H1 (cell line): Measurements from ENCODE around the gene TERB1. TPM values are rescaled to one million over a fixed set of nuclear protein-coding genes. Genes with fewer than 3 reads are reported as not detected.

Experiments used
- CTCF ChIA-PET: fragments of 300-600 bp; sonication (Branson Sonifier 250); formaldehyde crosslinking; loops from one replicate; lab custom pipeline; 2021; ENCODE audit not compliant: partially characterized antibody; lab: Charles Lee
- POLR2A ChIA-PET: fragments of 300-600 bp; sonication (Branson Sonifier 250); formaldehyde crosslinking; loops from one replicate; lab custom pipeline; 2021; ENCODE audit warnings: inconsistent platforms; ENCODE audit not compliant: partially characterized antibody; lab: Charles Lee
- DNase-seq, 2 experiments: peaks; one replicate each; pipeline versions ENCODE4 v3.0.0 to v3.0.0-alpha.2; 2010 to 2022; ENCODE audit warnings: low spot score in 2 of 2, low read depth in 1 of 2, mixed read lengths in 1 of 2
- FAIRE-seq: peaks from 2 replicates; lab custom pipeline; 2011; peaks lifted over from hg19 to GRCh38; lab: Jason Lieb, UNC
- H2AFZ ChIP-seq: 2 replicates; pipeline ENCODE4 v1.8.1; 2012; ENCODE audit warnings: low read length, inconsistent platforms
- H2AK5ac ChIP-seq: 2 replicates; pipeline ENCODE4 v1.6.1; 2013; ENCODE audit warnings: low read depth, low read length
- H2BK120ac ChIP-seq: replicated peaks from 2 replicates; pipeline ENCODE3; 2013; ENCODE audit warnings: low read depth, low read length, inconsistent platforms
- H2BK12ac ChIP-seq: 2 replicates; pipeline ENCODE4 v1.6.1; 2013; ENCODE audit warnings: low read depth, low read length
- H2BK15ac ChIP-seq: 2 replicates; pipeline ENCODE4 v1.6.1; 2013; ENCODE audit warnings: low read length
- H2BK20ac ChIP-seq: 2 replicates; pipeline ENCODE4 v1.6.1; 2013; ENCODE audit warnings: low read length
- H2BK5ac ChIP-seq: 2 replicates; pipeline ENCODE4 v1.6.1; 2013; ENCODE audit warnings: low read depth, low read length
- H3K14ac ChIP-seq: 2 replicates; pipeline ENCODE4 v1.6.1; 2013; ENCODE audit warnings: inconsistent platforms; ENCODE audit not compliant: insufficient read length
- H3K18ac ChIP-seq: 2 replicates; pipeline ENCODE4 v1.6.1; 2013; ENCODE audit warnings: low read length; ENCODE audit errors: extremely low read depth
- H3K23ac ChIP-seq: 2 replicates; pipeline ENCODE4 v1.6.1; 2013; ENCODE audit warnings: inconsistent platforms; ENCODE audit not compliant: insufficient read length
- H3K23me2 ChIP-seq: 2 replicates; pipeline ENCODE4 v1.6.1; 2013; ENCODE audit warnings: low read depth, low read length
- H3K27ac ChIP-seq: 2 replicates; pipeline ENCODE4 v1.6.1; 2011; ENCODE audit warnings: low read depth, low read length, inconsistent platforms
- H3K27me3 ChIP-seq, 4 experiments: replicated peaks in 1 of 4; 1 replicate in 1 of 4; 2 replicates in 3 of 4; pipeline versions ENCODE4 v1.6.1 to v1.8.1; 2011 to 2013; ENCODE audit warnings: low read length in 3 of 4, mild to moderate bottlenecking in 3 of 4, inconsistent platforms in 2 of 4, mixed read lengths in 2 of 4, moderate library complexity in 1 of 4; ENCODE audit not compliant: control insufficient read depth in 3 of 4, insufficient read depth in 3 of 4; ENCODE audit errors: extremely low read depth in 1 of 4
- H3K36me3 ChIP-seq, 4 experiments: 2 replicates each; pipeline versions ENCODE4 v1.6.1 to v1.8.1; 2011 to 2013; ENCODE audit warnings: mild to moderate bottlenecking in 4 of 4, low read length in 3 of 4, moderate library complexity in 2 of 4, control low read depth in 1 of 4, inconsistent platforms in 1 of 4; ENCODE audit not compliant: insufficient read depth in 4 of 4, control insufficient read depth in 2 of 4
- H3K4ac ChIP-seq: replicated peaks from 2 replicates; pipeline ENCODE3; 2013; ENCODE audit warnings: low read length, low read depth, mixed read lengths, inconsistent platforms; ENCODE audit not compliant: insufficient read length
- H3K4me1 ChIP-seq, 4 experiments: replicated peaks in 1 of 4; 1 replicate in 1 of 4; 2 replicates in 3 of 4; pipeline versions ENCODE4 v1.6.1 to v1.8.1; 2011 to 2013; ENCODE audit warnings: low read length in 3 of 4, inconsistent platforms in 2 of 4, mixed read lengths in 1 of 4; ENCODE audit not compliant: insufficient read depth in 4 of 4, control insufficient read depth in 3 of 4
- H3K4me2 ChIP-seq, 2 experiments: 2 replicates each; pipeline versions ENCODE4 v1.6.1 to v1.8.1; 2011 to 2013; ENCODE audit warnings: low read depth in 2 of 2, low read length in 2 of 2, control low read depth in 1 of 2, inconsistent platforms in 1 of 2, mild to moderate bottlenecking in 1 of 2; ENCODE audit not compliant: insufficient read depth in 1 of 2
- H3K4me3 ChIP-seq, 4 experiments: fragments of 200-600, 300-600 bp in 1 of 4; sonication (generic), shearing (Covaris generic), sonication (Bioruptor Twin) in 1 of 4; 2 replicates each; pipeline versions ENCODE4 v1.5.1 to v1.8.1; 2011 to 2016; ENCODE audit warnings: low read length in 4 of 4, low read depth in 3 of 4, control low read depth in 2 of 4, inconsistent platforms in 2 of 4, mild to moderate bottlenecking in 2 of 4, mixed read lengths in 1 of 4, moderate library complexity in 1 of 4; ENCODE audit not compliant: insufficient read depth in 2 of 4; ENCODE audit errors: extremely low read depth in 1 of 4
- H3K56ac ChIP-seq: replicated peaks from 2 replicates; pipeline ENCODE3; 2013; ENCODE audit warnings: low read depth, mild to moderate bottlenecking, mixed read lengths, low read length, inconsistent platforms; ENCODE audit not compliant: insufficient read length
- H3K79me1 ChIP-seq: 2 replicates; pipeline ENCODE4 v1.6.1; 2013; ENCODE audit warnings: low read depth, low read length, control low read depth
- H3K79me2 ChIP-seq, 2 experiments: 2 replicates each; pipeline versions ENCODE4 v1.6.1 to v1.8.1; 2012 to 2013; ENCODE audit warnings: low read length in 2 of 2, mild to moderate bottlenecking in 2 of 2, inconsistent platforms in 1 of 2; ENCODE audit not compliant: insufficient read depth in 2 of 2, control insufficient read depth in 1 of 2
- H3K9ac ChIP-seq, 4 experiments: replicated peaks in 1 of 4; 1 replicate in 1 of 4; 2 replicates in 3 of 4; pipeline versions ENCODE4 v1.6.1 to v1.8.1; 2011 to 2013; ENCODE audit warnings: low read depth in 3 of 4, low read length in 3 of 4, control low read depth in 2 of 4, mild to moderate bottlenecking in 2 of 4, moderate library complexity in 2 of 4, inconsistent platforms in 1 of 4; ENCODE audit errors: extremely low read depth in 1 of 4
- H3K9me3 ChIP-seq, 2 experiments: 2 replicates each; pipeline versions ENCODE4 v1.6.1 to v1.8.1; 2012 to 2013; ENCODE audit warnings: mild to moderate bottlenecking in 2 of 2, moderate library complexity in 2 of 2, control low read depth in 1 of 2, inconsistent platforms in 1 of 2, low read depth in 1 of 2, low read length in 1 of 2, mixed read lengths in 1 of 2; ENCODE audit not compliant: insufficient read depth in 2 of 2
- H4K20me1 ChIP-seq, 2 experiments: replicated peaks in 1 of 2; 2 replicates each; pipeline versions ENCODE3 to v1.8.1; 2011 to 2013; ENCODE audit warnings: inconsistent platforms in 2 of 2, low read length in 2 of 2, mild to moderate bottlenecking in 1 of 2; ENCODE audit not compliant: insufficient read depth in 2 of 2, control insufficient read depth in 1 of 2
- H4K5ac ChIP-seq: 2 replicates; pipeline ENCODE4 v1.6.1; 2013; ENCODE audit warnings: low read length, low read depth, mixed read lengths, inconsistent platforms; ENCODE audit not compliant: insufficient read length
- H4K8ac ChIP-seq: 2 replicates; pipeline ENCODE4 v1.8.0; 2013; ENCODE audit warnings: mild to moderate bottlenecking, moderate library complexity, low read length, inconsistent platforms; ENCODE audit not compliant: insufficient read depth; ENCODE audit errors: extremely low read depth
- H4K91ac ChIP-seq: replicated peaks from 2 replicates; pipeline ENCODE3; 2013; ENCODE audit warnings: low read length, mixed read lengths, inconsistent platforms; ENCODE audit not compliant: insufficient read length
- WGBS, 2 experiments: shearing (Covaris generic) in 1 of 2; methylation state at CpG; one replicate each; pipeline versions ENCODE4 v1.1.6 to v1.1.7; 2013 to 2015; ENCODE audit warnings: low lambda C conversion rate in 2 of 2, mixed read lengths in 2 of 2, inconsistent platforms in 1 of 2, low coverage in 1 of 2, missing lambda C conversion rate in 1 of 2; ENCODE audit not compliant: insufficient replicate concordance in 2 of 2, insufficient coverage in 1 of 2, insufficient read length in 1 of 2; ENCODE audit errors: extremely low coverage in 1 of 2, missing lambda C conversion rate in 1 of 2; 5-methylcytosine and 5-hydroxymethylcytosine counted together
- polyA plus RNA-seq, 7 experiments: library from polyadenylated mRNA; depleted of rRNA in 3 of 7; stranded (reverse) in 5 of 7; unstranded in 2 of 7; fragments of >200 nt in 5 of 7; fragments of 200-250 nt in 2 of 7; gene quantifications; 1 replicate in 5 of 7; 2 replicates in 1 of 7; 4 replicates in 1 of 7; pipeline versions ENCODE4 v1.2.1 to v1.2.3, GENCODE V29; 2011 to 2013; ENCODE audit warnings: missing spikeins in 2 of 7, mixed read lengths in 2 of 7
- total RNA-seq: library from RNA; stranded (reverse); fragmentation: NEBNext Ultra II Directional; extraction: Animal tissue kit (Norgen Biotek cat#: 25700); gene quantifications from 2 replicates; pipeline ENCODE4 v1.2.1, GENCODE V29; 2021
- TF ChIP-seq, protein P1 (sequence below): IDR thresholded peaks from 2 replicates; pipeline ENCODE4 v1.6.1; 2011; ENCODE audit warnings: low read depth, mild to moderate bottlenecking, low read length; ENCODE audit not compliant: insufficient read depth

The TERB1 gene
- total and polyA plus RNA-seq, 2 of the 8 experiments (the other 6 are each of a cell fraction or from before 2014, with no cell fraction given) = not detected

DNA sequence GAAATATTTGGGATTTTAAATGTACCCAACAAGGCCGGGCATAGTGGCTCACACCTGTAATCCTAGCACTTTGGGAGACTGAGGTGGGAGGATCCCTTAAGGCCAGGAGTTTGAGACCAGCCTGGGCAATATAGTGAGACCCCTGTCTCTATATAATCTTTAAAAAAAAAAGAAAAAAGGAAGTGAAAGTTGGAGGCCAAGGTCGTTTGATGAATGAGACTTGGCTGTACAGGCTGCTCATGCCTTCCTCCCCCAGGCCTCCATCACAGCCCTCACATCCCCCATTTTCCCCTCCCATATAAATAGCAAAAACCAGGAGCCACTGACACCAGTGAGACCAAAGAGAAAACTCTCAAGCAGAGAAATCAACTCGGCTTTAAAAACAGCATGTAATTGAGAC, 39.5 kb upstream of the TERB1 start:
- Histone ChIP-seq H2BK5ac (no peak overlapping the region), H3K56ac (no peak overlapping the region), H2AK5ac (no peak overlapping the region), H3K4ac (no peak overlapping the region), H3K4me2 (no peak overlapping the region), H3K4me3 (no peak overlapping the region), H4K20me1 (no peaks in the 10 kb centered on the region), H3K36me3 (no peaks in the 10 kb centered on the region), H2BK20ac (no peak overlapping the region), H3K4me1 (peaks cover 0 to 2% (median 0%) of the 10 kb centered on the region in 4 experiments; a peak in 3 of 7 replicates), H3K79me1 (no peaks in the 10 kb centered on the region), H3K14ac (no peak overlapping the region), H4K8ac (no peak overlapping the region), H3K23me2 (peaks cover 12% of the 10 kb centered on the region), H3K9ac (no peak overlapping the region), H3K23ac (no peak overlapping the region), H2BK15ac (no peak overlapping the region), H3K27ac (no peak overlapping the region), H2BK120ac (no peak overlapping the region), H3K79me2 (no peaks in the 10 kb centered on the region), H2BK12ac (no peak overlapping the region), H4K5ac (no peak overlapping the region), H3K27me3 (peaks cover 14 to 34% (median 29%) of the 10 kb centered on the region in 4 experiments), H2AFZ (no peak overlapping the region), H3K18ac (no peak overlapping the region), H3K9me3 (no peaks in the 10 kb centered on the region), H4K91ac (no peak overlapping the region)
- WGBS, 2 experiments = 76% methylated on average over 2 of the region's 3 CpGs; no CpG with 5 or more reads in 1 of the 2 experiments
- TF ChIP-seq, protein P1, sequence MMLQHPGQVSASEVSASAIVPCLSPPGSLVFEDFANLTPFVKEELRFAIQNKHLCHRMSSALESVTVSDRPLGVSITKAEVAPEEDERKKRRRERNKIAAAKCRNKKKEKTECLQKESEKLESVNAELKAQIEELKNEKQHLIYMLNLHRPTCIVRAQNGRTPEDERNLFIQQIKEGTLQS = no peak
- CTCF ChIA-PET = interaction anchor here (1.0 to 13.4 kb wide), 4 partner anchors 12 to 190 kb away, joined by 3 to 162 read pairs (median 42); partner anchors contain the start of gene NAE1
- DNase-seq (no peak), FAIRE-seq (no peak)
- POLR2A ChIA-PET = interaction anchor here (2.1 kb wide), 1 partner anchor 10 kb away, joined by 14 read pairs; the partner anchor contains the start of gene NAE1
